NCI-H2196 (cell line): Measurements from ENCODE around the gene IRX3.

Experiments
- DNase-seq: peaks from one replicate; lab custom pipeline; 2025; ENCODE audit not compliant: unreplicated experiment; lab: John Stamatoyannopoulos, UW

Gene IRX3

GRCh38 chr16:54286366-54287130, at the start of gene IRX3:
Gene IRX3 (minus strand): TSS chr16:54286787. CDS start chr16:54286050, 737 bp downstream.
- DNase-seq = peak; percentile 64

GRCh38 chr16:54335230-54335629, 48.6 kb upstream of the IRX3 start:
- DNase-seq = no peak

GRCh38 chr16:54334208-54334607, 47.6 kb upstream of the IRX3 start:
- DNase-seq = no peak

- no peak for DNase-seq
These were observed 44.8 kb upstream of the IRX3 start for GRCh38 chr16:54331241-54332002.

- no peak for DNase-seq
These were observed 41.0 kb upstream of the IRX3 start for GRCh38 chr16:54327609-54328008.

GRCh38 chr16:54326266-54326662, 39.7 kb upstream of the IRX3 start:
- no peak for DNase-seq

- no peak for DNase-seq
These were observed 39.2 kb upstream of the IRX3 start for GRCh38 chr16:54325616-54326265.

- DNase-seq = no peak
These were observed 38.1 kb upstream of the IRX3 start for GRCh38 chr16:54324716-54325115.

GRCh38 chr16:54320697-54321340, 34.2 kb upstream of the IRX3 start:
- DNase-seq = no peak

GRCh38 chr16:54318941-54319340, 32.4 kb upstream of the IRX3 start:
- DNase-seq = no peak

GRCh38 chr16:54317101-54317611, 30.6 kb upstream of the IRX3 start:
- DNase-seq = no peak

GRCh38 chr16:54316095-54316889, 29.7 kb upstream of the IRX3 start:
- DNase-seq = no peak

- no peak for DNase-seq
These were observed 27.2 kb upstream of the IRX3 start for GRCh38 chr16:54313789-54314188.

GRCh38 chr16:54312502-54312991, 26.0 kb upstream of the IRX3 start:
- no peak for DNase-seq

GRCh38 chr16:54309341-54309740, 22.8 kb upstream of the IRX3 start:
- DNase-seq = no peak

- no peak for DNase-seq
These were observed 18.5 kb upstream of the IRX3 start for GRCh38 chr16:54305080-54305479.

- no peak for DNase-seq
These were observed 17.0 kb upstream of the IRX3 start for GRCh38 chr16:54303613-54304012.

- DNase-seq = no peak
These were observed 10.6 kb upstream of the IRX3 start for GRCh38 chr16:54297154-54297553.

- DNase-seq = no peak
These were observed 10.0 kb upstream of the IRX3 start for GRCh38 chr16:54296543-54296942.
